Measurements from ENCODE around the gene OR2A12. TPM values are rescaled to one million over a fixed set of nuclear protein-coding genes. Genes with fewer than 3 reads are reported as not detected.

The OR2A12 gene
- total and polyA plus RNA-seq, 2 of the 13 experiments (the other 11 are each of a cell fraction or from before 2014, with no cell fraction given): 0.18 TPM; not detected in 1

DNA sequence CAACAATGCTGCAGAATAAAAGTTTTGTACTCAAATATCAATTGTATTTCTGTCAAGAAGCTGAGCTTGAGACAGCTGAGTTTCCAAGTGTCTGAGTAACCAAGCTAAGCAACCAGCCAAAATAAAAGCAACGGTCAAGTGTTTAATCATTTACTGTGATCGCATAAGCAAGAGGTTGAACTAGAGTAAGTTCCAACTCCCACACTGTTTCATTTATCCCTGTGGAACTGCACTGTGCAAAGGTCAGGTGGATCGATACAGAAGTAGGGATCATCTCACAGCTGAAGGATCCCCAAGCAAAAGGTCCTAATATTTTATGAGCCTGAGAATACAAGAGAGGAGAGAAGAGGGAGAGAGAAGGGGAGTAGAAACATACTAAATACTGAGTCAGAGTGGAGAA, 58.3 kb downstream of the OR2A12 start (continued):
- TF ChIP-seq, protein P1, sequence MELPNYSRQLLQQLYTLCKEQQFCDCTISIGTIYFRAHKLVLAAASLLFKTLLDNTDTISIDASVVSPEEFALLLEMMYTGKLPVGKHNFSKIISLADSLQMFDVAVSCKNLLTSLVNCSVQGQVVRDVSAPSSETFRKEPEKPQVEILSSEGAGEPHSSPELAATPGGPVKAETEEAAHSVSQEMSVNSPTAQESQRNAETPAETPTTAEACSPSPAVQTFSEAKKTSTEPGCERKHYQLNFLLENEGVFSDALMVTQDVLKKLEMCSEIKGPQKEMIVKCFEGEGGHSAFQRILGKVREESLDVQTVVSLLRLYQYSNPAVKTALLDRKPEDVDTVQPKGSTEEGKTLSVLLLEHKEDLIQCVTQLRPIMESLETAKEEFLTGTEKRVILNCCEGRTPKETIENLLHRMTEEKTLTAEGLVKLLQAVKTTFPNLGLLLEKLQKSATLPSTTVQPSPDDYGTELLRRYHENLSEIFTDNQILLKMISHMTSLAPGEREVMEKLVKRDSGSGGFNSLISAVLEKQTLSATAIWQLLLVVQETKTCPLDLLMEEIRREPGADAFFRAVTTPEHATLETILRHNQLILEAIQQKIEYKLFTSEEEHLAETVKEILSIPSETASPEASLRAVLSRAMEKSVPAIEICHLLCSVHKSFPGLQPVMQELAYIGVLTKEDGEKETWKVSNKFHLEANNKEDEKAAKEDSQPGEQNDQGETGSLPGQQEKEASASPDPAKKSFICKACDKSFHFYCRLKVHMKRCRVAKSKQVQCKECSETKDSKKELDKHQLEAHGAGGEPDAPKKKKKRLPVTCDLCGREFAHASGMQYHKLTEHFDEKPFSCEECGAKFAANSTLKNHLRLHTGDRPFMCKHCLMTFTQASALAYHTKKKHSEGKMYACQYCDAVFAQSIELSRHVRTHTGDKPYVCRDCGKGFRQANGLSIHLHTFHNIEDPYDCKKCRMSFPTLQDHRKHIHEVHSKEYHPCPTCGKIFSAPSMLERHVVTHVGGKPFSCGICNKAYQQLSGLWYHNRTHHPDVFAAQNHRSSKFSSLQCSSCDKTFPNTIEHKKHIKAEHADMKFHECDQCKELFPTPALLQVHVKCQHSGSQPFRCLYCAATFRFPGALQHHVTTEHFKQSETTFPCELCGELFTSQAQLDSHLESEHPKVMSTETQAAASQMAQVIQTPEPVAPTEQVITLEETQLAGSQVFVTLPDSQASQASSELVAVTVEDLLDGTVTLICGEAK (IDR thresholded peaks at IDR 0.05): no peak
- TF ChIP-seq, protein P1 (CRISPR knock-in tag; IDR thresholded peaks at IDR 0.05): no peak
- no peak for TF ChIP-seq ZMYM2 (CRISPR knock-in tag; IDR thresholded peaks at IDR 0.05)
- TF ChIP-seq SETDB1 (CRISPR knock-in tag; IDR thresholded peaks at IDR 0.05; ENCODE audit: borderline replicate concordance): no peak
- no peak for TF ChIP-seq ZNF12 (CRISPR knock-in tag; IDR thresholded peaks at IDR 0.05)
- no peak for TF ChIP-seq ZNF10 (CRISPR knock-in tag; IDR thresholded peaks at IDR 0.05; ENCODE audit: borderline replicate concordance, low read depth)
- TF ChIP-seq, protein P2, sequence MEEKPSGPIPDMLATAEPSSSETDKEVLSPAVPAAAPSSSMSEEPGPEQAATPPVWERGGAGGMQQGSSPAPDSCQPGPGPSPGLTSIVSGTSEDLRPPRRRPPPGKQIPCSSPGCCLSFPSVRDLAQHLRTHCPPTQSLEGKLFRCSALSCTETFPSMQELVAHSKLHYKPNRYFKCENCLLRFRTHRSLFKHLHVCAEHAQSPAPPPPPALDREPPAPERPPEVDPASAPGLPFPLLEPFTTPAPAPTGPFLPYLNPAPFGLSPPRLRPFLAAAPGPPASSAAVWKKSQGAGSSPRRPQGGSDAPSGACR (CRISPR knock-in tag; IDR thresholded peaks at IDR 0.05): no peak
- TF ChIP-seq, protein P3, sequence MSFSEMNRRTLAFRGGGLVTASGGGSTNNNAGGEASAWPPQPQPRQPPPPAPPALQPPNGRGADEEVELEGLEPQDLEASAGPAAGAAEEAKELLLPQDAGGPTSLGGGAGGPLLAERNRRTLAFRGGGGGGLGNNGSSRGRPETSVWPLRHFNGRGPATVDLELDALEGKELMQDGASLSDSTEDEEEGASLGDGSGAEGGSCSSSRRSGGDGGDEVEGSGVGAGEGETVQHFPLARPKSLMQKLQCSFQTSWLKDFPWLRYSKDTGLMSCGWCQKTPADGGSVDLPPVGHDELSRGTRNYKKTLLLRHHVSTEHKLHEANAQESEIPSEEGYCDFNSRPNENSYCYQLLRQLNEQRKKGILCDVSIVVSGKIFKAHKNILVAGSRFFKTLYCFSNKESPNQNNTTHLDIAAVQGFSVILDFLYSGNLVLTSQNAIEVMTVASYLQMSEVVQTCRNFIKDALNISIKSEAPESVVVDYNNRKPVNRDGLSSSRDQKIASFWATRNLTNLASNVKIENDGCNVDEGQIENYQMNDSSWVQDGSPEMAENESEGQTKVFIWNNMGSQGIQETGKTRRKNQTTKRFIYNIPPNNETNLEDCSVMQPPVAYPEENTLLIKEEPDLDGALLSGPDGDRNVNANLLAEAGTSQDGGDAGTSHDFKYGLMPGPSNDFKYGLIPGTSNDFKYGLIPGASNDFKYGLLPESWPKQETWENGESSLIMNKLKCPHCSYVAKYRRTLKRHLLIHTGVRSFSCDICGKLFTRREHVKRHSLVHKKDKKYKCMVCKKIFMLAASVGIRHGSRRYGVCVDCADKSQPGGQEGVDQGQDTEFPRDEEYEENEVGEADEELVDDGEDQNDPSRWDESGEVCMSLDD (CRISPR knock-in tag; IDR thresholded peaks at IDR 0.05; ENCODE audit: borderline replicate concordance): no peak
- no peak for TF ChIP-seq MED1 (CRISPR knock-in tag; IDR thresholded peaks at IDR 0.05)
- no peak for TF ChIP-seq RBM39 (IDR thresholded peaks at IDR 0.05; ENCODE audit: low read depth, low read length, poor library complexity, severe bottlenecking)
- TF ChIP-seq KAT2B (IDR thresholded peaks at IDR 0.05; ENCODE audit: borderline replicate concordance, low read depth, low read length): no peak
